CD4-positive, alpha-beta T cell treated with Interferon gamma for 1 hour (primary cell): Measurements from ENCODE around the gene DLG2.
"Not testable (repeated sequence)": the region's sequence is repeated elsewhere in the genome, so short reads cannot be mapped to it uniquely, and the experiment has no call there.

Source experiments
- DNase-seq: peaks from one replicate; pipeline ENCODE4 v3.0.0-alpha.2; 2020

Gene DLG2

DNA sequence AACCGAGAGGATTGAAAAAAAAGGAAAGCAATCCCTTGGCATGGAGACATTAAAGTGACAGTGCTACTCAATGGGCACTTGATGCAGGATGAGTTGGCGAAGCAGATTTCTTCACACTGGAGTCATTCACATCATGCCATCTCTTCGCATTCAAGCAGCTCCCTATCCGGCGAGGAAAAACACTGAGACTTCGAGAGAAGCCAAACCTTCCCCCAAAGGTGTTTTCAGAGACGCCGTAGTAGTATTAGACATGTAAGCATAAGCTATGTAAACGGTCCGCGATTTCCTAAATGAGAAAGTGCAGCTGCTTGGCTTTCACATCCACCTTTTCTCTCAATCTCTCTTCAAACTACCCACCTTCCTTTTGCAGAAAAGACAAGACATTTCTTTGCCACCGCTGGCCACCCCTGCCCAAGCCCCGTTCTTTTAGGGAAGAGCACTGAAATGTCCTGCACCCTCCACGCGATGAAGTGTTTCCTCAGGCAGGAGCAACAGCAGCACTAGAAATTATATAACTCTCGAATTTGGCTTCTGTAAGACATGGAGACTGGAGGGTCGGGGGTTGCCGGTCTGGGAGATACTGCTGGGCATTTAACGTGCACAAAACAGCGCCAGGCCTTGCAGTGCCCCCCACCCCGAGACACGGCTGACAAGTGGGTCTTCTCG, at the start of gene DLG2:
Gene DLG2, minus strand, starts transcription at position 13 of the 666 bp plus-strand sequence.
- DNase-seq: no peak

DNA sequence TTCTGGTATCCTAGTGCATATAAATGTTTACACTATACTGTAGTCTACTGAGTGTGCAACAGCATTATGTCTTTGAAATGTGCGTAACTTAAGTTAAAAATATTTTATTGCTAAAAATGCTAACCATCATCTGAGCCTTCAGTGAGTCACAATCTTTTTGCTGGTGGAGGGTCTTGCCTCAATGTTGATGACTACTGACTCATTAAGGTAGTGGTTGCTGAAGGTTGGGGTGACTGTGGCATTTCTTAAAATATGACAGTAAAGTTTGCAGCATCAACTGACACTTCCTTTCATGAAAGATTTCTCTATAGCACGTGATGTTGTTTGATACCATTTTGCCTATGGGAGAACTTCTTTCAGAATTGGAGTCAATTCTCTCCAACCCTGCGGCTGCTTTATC, 46.2 kb upstream of the DLG2 start:
- DNase-seq: no peak

DNA sequence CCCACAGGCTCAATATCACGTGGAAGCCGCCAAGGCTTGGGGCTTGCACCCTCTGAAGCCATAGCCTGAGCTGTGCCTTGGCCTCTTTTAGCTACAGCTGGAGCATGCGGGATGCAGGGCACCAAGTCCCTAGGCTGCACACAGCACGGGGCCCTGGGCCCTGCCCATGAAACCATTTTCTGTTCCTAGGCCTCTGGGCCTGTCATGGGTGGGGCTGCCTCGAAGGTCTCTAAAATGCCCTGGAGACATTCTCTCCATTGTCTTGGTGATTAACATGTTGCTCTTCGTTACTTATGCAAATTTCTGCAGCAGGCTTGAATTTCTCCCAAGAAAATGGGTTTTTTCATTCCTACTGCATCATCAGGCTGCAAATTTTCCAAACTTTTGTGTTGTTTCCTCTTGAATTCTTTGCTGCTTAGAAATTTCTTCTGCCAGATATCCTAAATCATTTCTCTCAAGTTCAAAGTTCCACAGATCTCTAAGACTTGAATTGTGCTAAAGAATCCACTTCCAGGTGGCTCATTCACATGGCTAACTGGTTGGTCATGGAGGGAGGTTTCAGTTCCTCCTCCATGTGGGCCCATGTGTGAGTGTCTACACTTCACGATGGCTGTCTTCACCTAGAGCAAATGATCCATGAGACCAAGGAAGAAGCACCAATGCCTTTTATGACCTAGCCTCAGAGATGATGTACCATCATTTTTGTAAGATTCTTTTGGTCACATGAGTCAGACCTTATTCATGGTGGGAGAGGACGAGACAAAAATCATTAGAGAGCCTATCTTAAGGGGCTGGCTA, 45.2 kb upstream of the DLG2 start:
- DNase-seq: no peak

DNA sequence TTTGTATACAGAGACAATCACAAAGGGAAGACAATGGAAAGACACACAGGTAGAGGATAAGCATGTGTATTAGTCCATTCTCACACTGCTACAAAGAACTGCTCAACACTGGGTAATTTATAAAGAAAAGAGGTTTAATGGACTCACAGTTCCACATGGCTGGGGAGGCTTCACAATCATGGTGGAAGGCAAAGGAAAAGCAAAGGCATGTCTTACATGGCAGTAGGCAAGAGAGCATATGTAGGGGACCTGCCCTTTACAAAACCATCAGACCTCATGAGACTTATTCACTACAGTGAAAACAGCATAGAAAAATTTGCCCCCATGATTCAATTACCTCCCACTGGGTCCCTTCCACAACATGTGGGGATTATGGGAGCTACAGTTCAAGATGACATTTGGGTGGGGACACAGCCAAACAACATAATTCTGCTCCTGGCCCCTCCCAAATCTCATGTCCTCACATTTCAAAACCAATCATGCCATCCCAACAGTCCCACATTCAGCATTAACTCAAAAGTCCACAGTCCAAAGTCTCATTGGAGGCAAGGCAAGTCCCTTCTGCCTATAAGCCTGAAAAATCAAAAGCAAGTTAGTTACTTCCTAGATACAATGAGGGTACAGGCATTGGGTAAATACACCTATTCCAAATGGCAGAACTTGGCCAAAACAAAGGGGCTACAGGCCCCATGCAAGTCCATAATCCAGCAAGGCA, 44.0 kb upstream of the DLG2 start:
- DNase-seq: not testable (repeated sequence)

DNA sequence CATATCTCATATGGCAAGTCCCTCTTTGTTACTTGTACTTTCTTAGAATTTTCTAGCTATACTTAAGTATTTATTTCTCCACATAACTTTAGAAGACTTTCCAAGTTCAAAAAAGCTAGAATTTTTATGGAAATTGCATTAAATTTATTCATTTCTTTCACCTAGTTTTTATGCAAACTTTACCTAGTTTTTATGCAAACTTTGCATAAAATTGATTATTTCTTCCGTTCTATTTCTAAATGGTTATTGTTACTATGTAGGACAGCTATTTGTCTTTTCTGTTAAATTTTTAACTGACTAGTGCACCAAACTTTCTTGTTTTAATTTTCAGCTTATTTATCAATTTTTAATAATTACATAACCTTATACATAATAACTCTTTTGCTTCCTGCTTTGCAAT, 41.0 kb upstream of the DLG2 start:
- no peak for DNase-seq

DNA sequence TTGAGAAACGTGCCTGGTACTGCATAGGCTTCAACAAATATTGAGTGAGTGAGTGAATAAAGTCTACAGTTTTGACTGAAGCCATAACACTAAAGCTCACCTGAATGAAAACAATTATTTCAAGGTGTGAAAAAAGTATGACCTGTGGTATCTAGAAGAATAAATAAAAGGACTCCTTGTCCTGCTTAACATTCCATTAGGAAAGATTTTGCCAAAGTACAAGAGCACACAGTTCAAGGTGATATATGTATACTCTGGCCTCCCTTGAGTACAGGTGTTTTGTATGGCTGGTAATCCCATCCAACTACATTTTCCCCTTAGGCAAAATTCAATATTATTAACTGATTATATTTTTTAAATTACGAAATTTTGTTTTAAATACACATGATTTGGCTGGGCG, 39.5 kb upstream of the DLG2 start:
- DNase-seq: no peak

DNA sequence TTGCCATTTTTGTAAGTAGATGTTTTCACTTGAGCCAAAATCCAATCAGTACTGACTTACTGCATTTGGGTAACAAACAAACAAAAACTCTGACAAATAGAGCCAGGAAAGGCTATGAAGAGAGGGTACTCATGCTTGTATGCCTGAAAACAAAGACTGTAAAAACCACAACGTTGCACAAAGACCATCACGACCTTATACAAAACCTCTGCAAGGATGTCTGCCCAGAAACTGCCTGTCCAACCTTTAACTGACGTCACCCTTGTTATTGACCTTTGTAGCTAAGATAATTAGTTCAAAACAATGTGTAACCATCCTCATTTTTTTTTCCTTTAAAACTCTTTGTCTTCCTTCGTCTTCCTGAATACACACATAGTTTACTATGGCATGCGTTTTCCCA, 38.6 kb upstream of the DLG2 start:
- no peak for DNase-seq

DNA sequence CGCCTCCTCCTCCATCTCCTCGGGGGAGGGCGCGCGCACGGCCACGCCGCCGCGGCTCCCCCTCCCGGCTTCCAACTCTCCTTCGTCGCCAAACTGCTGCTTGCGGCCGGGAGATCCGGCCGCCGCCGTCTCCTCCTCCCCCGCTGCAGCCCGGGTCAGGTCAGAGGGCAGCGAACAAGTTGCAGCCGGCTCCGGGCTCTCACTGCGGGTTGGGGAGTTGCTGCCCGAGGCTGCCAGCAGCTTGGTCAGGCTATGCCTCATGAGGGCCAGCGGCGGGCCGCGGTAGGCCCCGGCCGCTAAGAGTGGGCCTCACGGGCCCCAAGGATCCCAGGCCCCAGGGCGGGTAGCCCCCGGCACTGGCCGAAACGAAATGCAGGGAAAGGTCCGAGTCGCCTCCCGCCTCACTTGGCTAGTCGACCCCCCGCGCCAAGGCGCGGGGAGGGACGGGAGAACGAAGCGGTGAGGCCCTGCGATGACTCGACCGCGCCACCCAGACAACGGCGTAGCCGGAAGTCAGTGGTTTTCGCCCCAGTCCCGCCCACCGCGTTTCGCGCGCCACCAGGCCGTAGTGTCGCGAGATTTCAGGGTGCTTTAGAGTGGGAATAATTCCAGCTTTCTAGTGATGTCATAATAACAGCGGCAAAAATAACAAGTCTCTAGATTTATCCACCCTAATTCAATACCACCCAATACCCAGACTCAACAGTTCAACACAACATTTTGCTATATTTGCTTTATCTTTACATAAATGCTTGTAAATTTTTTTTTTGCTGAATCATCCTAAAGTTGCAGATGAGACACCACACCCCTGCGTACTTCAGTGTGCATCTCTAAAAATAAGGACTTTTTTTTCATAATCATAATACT, 37.7 kb upstream of the DLG2 start, which contains the start of gene CREBZF:
Gene CREBZF, minus strand, starts transcription at position 515 of the 867 bp plus-strand sequence. Its CDS starts 254 bp downstream, at position 261.
- peak; percentile 92 for DNase-seq

DNA sequence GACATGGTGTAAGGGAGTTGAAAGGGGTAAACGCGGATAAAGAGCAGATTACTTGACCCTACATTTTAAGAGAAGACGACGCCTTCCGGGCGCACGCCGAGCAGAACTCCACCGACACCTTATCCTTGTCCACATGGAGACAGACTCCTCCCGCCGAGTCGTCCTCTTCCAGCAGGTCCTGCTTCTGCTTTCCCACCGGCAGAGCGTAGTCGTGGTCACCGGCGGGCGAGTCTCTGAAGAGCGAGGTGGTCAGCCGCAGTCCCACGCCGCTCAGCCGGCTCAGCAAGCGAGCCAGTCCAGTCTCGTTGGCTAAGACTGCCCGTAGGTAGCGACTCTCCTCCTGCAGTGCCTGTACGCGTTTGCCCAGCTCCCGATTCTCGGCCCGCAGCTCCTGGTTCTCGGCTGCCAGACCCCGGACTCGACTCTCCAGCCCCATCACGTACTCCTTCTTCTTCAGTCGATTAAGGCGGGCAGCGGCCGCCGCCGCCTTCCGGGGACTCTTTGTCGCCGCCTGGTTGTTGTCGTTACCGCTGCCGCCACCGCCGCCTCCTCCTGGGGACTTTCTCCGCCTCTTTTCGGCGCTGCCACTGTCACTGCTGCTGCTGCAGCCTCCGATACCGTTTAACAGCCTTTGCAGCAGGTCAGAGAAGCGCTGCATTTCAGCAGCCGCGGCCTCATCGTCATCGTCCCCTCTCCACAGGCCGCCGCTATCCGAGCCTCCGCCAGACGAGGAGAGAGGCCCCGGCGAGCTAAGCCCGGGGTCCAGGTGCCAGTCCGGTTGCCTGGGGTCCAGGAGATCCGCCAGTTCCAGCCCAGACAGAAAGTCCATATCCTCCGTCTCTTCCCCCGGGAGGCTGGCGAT, 36.8 kb upstream of the DLG2 start:
- peak; percentile 87 for DNase-seq

DNA sequence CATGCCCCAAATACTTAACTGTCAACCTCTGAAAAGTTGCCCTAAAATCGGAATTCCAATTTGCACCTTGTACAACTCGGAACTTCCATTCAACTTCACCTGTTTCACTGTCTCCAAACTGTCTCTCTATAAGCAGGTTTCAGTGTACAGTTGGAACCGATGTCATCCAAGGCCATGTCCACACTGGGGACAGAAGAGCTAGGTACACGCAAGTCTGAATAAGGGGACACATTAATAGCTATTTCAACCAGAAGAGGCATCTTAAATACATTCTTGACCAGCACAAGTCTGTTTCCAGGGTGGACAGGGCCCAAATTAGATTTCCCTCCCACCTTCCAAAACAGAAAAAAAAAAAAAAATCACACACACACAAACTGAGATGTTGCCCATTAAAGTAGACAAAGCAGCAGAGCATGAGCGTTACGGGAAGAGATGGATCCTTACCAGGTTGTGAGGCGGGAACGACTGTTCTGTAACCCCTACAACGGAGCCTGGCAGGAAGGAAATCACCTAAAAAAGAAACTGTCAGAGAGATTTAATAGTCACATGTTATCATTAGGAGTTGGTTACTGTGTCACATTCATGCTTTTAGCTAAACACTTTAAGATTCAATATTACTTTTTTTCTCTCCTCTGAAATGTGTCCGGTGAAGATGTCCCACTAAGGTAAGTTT, 36.1 kb upstream of the DLG2 start:
- DNase-seq: no peak

DNA sequence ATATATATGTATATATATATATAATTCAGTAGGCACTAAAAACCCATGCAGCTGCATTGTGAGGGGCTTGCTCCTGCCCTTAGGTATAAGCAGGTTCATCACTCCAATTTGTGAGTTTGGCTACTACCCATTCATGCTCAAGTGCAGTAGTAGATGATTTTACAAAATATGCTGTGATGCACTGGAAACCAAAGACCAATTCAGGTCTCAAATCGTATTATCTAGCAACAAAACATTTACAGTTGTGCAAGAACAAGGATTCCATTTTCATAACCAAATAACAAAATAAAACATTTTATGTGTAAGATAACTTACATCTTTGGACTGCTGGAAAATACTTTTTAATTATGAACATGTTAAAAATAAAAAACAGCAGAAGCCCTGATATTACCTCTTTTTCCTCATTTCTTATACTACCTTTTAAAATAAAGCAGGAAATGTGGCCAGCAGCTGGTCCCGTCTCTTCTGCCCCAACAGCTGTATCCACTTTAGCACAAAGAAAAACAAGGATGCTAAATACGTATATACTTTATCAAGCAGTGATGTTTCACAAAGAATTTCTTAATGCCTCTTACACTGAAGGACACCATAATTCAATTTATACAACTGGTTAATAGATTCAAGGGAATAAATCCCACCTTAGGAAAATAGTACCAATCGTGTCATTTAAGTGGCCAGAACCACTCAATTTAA, 35.0 kb upstream of the DLG2 start:
- DNase-seq: no peak

DNA sequence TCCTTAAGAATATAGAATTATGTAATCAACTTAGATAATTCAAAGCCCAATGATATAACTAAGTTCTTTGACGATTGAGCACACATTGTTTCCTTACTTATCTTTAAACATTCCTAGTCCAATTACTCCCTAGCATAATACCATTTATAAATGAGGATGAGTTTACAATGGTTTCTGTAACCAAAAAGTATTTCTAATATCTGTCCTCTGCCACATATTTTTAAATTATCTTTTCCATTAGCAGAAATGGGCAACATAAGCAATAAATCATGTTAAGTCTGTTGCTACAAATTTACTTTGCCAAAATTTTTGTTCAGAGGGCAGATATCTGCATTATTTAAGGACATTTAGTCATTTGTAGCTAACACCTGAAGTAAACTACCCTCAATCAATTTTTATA, 31.0 kb upstream of the DLG2 start:
- DNase-seq: no peak

DNA sequence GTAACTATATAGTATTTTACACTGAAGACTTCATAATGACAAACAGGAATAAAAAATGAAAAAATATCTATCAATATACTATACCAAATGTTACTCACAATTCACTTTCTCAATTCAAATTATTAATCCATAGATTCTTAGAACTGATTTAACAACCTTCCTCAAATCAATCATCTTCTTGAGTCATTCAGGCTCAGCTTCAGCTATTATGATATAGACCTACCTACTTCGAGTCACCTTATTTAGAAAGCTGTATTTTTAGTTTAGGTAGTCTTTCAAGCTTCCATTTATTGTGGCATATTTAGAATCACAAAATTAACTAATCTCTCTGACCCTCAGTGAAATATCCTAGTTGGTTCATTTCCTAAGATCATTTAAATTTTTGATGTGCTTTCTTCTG, 29.6 kb upstream of the DLG2 start:
- DNase-seq: no peak

DNA sequence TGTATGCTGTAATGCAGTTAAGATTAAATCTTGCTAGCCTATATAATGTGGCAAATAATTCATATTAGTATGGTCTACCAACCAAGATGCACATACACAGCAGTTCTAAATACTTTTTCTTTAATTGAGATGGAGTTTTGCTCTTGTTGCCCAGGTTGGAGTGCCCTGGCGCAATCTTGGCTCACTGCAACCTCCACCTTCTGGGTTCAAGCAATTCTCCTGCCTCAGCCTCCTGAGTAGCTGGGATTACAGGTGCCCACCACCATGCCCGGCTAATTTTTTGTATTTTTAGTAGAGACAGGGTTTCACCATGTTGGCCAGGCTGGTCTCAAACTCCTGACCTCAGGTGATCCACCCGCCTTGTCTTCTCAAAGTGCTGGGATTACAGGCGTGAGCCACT, 27.2 kb upstream of the DLG2 start:
- not testable (repeated sequence) for DNase-seq

DNA sequence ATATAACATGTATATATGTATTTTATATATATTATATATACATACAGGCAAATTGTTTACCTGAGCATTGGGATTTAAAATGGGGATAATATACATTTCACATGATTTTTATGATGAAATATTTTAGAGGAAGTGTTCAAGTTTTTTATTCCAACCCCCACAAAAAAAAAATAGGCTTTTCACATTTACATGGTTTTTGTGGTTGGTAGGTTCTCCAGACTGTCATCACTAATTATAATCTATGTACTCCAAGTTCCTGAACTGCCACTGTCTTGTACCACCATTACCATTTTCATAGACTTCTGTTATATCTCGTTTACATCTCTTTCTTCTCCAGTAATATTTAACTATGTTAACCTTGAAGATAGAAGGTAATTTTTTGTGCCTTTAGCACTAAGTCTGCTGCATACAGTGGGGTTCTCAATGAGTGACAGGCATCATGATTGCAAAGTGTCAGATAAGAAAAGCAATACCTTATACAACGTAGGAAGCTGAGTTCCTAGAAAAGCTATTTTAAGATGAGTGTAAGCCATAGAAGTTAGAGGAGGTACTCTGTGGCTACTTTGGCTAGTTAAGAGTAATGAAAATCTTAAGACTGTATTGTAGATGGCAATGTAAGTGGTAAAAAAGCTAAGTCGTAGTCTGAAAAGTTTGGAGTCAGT, 25.8 kb upstream of the DLG2 start:
- DNase-seq: no peak

DNA sequence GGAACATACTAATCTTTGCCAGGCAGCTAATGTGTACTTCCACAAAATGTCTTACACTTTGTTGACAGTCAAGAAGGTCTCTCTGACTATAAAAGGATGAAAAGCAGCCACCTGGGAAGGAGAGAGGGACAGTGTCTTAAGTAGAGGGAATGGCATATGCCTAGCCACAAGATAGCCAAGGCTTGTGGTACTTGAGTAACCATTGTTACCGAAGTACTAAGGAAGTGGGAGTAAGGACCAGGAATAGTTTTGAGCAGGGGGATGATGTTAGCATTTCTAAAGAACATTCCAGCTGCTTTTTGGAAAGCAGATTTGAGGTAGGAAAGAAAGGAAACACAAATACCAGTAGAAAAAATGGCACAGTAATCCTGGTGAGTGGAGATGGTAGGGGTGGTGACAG, 24.0 kb upstream of the DLG2 start:
- DNase-seq: no peak

DNA sequence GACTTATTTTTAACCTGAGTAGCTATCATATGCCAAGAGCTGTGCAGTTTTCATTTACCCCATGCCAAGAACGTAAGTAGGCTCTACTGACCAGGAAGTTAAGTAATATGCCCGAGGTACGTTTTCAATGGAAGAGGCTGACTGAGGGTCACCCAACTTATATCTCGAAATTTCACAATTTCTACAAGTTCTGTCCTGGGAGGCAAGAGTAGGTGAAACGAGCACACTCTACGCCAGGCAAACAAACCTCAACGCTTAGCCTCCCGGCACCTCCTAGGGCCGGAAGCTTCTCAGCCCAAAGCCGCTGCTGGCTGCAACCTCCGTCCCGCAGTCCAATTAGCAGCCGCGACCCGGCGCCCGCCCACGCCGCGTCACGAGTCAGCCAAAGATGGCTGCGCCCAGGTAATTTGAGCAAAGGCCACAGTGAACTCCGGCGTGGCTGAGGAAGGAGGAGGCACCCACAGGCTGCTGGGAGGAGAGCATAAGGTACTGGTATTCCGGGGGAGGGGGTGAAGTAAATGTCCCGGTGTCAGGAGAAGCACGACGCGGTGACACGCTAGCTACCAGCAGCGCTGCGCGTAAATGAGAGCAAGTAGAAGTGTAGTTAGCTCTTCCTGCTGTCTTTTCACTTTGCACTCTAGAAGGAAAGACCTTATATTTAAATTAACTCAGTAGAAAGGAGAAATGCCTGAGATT, 20.6 kb upstream of the DLG2 start, which contains the start of gene TMEM126A:
Gene TMEM126A, plus strand, starts transcription at position 364 of the 696 bp plus-strand sequence. CDS start 2,289 bp downstream, outside the sequence.
- peak; percentile 85 for DNase-seq

DNA sequence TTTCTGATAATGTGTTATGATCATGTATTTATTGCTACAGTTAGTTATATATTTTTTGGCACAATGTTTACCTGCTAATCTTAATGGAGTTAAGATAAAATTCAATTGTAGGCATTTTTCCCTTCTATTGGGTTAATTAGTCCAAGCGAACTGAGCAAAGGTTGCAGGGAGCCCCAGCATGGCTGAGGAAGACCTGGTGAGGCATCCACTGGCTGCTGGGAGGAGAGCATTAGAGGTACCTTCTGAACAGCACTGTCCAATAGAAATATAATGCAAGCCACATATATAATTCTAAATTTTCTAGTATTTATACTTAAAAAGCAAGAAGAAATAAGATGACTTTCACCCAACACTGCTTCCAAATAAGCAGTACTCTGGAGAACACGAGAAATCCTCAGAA, 19.9 kb upstream of the DLG2 start:
- no peak for DNase-seq

DNA sequence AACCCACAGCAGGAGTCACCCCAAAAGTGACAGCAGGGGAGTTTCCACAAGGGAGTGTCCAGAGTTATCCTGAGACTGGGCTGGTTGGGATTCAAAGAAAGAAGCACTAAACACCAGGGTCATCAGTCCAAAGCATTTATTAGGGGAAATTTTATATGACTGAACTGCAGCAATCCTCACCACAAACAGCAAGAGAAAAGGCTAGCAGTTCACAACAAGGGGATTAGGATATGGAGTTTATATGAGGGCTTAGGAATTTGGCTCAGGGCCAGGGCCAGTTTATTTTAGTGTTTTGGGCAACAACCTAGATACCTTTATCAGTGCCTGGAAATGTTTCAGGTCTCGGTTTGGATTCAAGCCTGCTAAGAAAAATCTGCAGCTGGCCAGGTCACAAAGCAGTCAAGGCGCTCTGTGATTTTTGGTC, 16.1 kb upstream of the DLG2 start:
- DNase-seq: no peak
